GM18870 (cell line): ENCODE data around the gene EIF3B.
"Not testable (repeated sequence)": the region's sequence is repeated elsewhere in the genome, so short reads cannot be mapped to it uniquely, and the experiment has no call there.

Source experiments
- ATAC-seq: cut with Tn5 transposase; IDR thresholded peaks from one replicate; pipeline ENCODE4 v1.9.1; 2021; ENCODE audit warnings: moderate library complexity; ENCODE audit not compliant: unreplicated experiment

EIF3B gene

DNA sequence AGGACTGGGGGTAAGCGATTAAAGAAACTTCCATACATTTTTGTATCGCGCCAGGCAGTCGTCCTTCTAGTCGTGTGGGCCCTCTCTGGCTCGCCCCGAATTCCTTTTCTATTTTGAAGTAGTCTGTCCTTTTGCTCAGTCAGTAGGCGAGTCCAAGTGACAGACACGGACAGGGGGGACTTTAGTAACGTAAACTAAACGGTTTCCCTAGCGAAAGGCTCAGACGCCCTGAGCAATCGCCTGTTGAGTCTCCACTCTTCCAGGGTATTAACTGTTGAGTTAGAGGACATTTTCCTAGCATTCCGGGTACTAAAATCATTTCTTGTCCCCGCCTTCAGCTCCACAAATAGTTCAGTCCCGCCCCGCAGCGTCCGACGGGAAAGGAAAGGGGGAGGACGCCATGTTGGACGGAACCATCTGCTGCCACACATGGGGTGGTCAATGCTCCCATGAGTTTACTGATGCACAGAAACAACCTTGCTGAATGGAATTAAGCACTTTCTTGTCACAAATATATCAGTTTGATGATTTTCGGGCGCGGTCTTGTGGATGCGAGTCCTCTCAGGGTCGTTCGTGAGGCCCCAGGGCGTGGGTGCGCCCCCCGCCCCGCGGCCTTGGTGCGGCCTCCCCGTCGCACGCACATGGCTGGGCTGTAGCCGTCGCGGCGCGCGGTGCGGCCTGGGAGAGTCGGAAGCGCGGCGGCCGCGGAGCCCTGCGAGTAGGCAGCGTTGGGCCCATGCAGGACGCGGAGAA, at the start of gene EIF3B:
Gene EIF3B (plus strand): TSS at position 642 of the 753 bp plus-strand sequence. CDS start 95 bp downstream, at position 737.
- peak; percentile 81 for ATAC-seq

DNA sequence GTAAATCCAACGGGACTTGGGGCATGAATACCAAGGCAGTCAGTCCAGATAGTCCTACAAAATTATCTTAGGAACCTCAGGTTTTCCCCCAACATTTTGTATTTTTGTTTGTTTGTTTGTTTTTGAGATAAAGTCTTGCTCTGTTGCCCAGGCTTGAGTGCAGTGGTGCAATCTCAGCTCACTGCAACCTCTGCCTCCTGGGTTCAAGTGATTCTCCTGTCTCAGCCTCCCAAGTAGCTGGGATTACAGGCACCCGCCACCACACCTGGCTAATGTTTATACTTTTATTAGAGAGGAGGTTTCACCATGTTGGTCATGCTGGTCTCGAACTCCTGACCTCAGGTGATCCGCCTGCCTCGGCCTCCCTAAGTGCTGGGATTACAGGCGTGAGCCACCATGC, 49.4 kb upstream of the EIF3B start:
- ATAC-seq: not testable (repeated sequence)

- no peak for ATAC-seq
Measured at GRCh38 chr7:2306688-2307087, 47.9 kb upstream of the EIF3B start.

- ATAC-seq: peak; percentile 56
Measured at GRCh38 chr7:2307690-2308107, 46.9 kb upstream of the EIF3B start.

DNA sequence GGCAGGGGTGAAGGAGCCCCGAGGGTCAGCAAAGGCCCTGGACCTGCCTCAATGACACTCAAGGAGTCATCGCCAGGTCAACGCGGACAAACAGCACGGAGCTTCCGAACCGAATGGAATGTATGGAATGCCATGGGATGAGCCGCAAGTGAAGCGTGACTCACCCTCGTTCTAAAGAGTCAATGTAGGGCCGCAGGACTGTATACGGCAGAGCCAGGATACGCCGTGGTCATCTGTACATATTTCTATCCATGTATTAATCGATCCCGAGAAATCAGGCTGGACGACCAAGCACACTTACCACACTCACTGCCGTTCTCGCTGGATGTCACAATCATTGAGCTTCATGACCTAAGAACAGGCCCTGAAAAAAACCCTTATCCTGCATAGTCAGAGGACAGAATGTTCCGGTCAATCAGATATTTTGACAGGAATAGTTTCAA, 44.7 kb upstream of the EIF3B start:
- ATAC-seq: no peak

GRCh38 chr7:2312267-2312929, 42.2 kb upstream of the EIF3B start:
- no peak for ATAC-seq

DNA sequence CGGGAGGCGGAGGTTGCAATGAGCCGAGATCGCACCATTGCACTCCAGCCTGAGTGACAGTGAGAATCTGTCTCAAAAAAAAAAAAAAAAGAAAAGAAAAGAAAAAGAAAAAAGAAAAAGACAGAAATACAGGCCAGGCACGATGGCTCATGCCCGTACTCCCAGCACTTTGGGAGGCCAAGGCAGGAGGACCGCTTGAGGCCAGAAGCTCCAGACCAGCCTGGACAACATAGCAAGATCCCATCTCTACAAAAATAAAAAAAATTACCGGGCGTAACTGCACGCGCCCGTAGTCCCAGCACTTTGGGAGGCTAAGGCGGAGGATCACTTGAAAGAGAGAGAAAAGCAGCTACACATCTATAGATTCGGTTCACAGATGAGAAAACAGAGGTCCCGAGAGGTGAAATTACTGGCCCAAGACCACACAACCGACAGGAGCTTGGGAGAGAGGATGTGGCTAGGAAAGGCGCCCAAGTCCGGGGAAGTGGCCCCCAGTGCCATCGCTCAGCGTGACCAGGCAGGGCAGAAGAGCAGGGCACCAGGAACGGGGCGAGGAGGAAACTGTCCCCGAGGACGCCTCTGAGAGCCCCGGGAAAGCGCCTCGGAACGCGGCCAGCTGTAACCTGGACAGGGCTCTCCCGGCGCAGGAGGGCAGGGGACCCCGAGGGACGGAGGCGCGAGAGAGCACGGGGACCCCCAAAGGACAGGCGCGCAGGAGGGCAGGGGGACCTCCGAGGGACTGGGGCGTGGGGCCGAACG, 41.0 kb upstream of the EIF3B start:
- ATAC-seq: no peak

GRCh38 chr7:2314209-2314955, 40.2 kb upstream of the EIF3B start, which contains the start of gene SNX8:
Gene SNX8, minus strand, starts transcription at chr7:2314441. Its CDS starts 20 bp downstream, at chr7:2314421.
- peak; percentile 39 for ATAC-seq

GRCh38 chr7:2314956-2315530, 39.6 kb upstream of the EIF3B start:
- ATAC-seq: not testable (repeated sequence)

- no peak for ATAC-seq
Measured at GRCh38 chr7:2315787-2316186, 38.8 kb upstream of the EIF3B start.

GRCh38 chr7:2316578-2316977, 38.0 kb upstream of the EIF3B start:
- no peak for ATAC-seq

- ATAC-seq: no peak
Measured at GRCh38 chr7:2317556-2318293, 36.9 kb upstream of the EIF3B start.

- no peak for ATAC-seq
Measured at GRCh38 chr7:2321020-2321419, 33.6 kb upstream of the EIF3B start.

DNA sequence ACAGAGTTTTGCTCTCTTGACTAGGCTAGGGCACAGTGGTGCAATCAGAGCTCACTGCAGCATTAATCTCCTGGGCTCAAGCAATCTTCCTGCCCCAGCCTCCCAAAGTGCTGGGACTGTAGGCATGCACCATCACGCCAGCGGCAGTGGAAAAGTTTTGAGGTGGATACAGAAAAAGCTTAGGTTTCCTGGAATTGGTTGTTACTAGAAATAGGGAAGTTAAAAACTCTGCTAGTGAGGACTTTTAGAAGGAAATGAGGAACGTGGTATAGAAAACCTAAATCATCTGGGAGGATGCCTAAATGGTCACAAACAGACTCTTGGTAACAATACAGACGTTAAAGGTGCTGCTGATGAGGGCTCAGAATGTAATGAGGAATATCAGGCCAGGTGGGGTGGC, 29.5 kb upstream of the EIF3B start:
- no peak for ATAC-seq

DNA sequence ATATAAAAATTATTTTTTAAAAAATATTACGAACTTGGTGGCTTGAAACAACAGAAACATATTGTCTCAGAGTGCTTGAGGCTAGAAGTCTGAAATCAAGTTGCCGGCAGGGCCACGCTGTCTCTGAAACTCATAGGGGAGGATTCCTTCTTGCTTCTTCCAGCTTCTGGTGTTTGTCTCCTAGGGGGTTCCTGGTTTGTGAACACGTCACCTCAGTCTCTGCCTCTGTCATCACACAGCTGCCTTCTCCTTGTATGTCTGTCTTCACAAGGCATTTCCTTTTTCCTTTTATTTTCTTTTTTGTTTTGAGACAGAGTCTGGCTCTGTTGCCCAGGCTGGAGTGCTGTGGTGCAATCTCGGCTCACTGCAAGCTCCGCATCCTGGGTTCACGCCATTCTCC, 27.7 kb upstream of the EIF3B start:
- ATAC-seq: no peak

- no peak for ATAC-seq
Measured at GRCh38 chr7:2330493-2330892, 24.1 kb upstream of the EIF3B start.

DNA sequence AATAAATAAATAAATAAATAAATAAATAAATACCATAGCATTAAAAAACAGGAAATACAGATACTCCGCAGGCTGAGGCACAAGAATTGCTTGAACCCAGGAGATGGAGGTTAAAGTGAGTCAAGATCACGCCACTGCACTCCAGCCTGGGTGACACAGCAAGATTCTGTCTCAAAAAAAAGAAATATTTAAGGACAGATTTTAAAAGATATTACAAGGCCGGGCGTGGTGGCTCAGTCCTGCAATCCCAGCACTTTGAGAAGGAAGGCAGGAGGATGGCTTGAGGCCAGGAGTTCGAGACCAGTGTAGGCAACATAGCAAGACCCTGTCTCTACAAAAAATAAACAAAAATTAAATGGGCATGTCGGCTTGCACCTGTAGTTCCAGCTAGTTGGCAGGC, 22.9 kb upstream of the EIF3B start:
- no peak for ATAC-seq

- ATAC-seq: not testable (repeated sequence)
Measured at GRCh38 chr7:2332606-2333231, 21.9 kb upstream of the EIF3B start.

DNA sequence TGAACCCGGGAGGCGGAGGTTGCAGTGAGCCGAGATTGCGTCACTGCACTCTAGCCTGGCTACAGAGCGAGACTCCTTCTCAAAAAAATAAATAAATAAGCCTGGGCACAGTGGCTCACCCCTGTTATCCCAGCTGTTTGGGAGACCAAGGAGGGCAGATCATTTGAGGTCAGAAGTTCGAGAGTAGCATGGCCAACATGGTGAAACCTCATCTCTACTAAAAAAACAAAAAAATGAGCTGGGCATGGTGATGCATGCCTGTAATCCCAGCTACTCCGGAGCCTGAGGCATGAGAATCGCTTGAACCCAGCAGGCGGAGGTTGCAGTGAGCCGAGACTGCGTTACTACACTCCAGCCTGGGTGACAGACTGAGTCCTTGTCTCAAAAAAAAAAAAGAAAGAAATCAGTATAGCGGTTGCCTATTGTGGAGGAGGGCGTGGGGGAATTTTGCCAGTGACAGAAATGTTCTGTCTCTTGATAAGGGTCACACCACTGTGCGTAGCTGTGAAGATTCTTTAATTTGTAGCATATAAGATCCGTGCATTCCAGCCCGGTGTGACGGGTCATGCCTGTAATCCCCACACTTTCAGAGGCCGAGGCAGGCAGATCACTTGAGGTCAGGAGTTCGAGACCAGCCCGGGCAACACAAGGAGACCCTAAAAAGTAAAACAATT, 17.9 kb upstream of the EIF3B start:
- no peak for ATAC-seq
